SU-DHL-6 (cell line): Measurements from ENCODE around the gene LRRC49.

Source experiments
- H2AFZ ChIP-seq: fragments of 200-600 bp; sonication (generic); 2 replicates; pipeline ENCODE4 v1.6.1; 2014; ENCODE audit warnings: low read depth, mild to moderate bottlenecking, moderate library complexity, mixed read lengths, antibody characterized with exemption, low read length; ENCODE audit not compliant: severe bottlenecking
- H3F3A ChIP-seq: fragments of 200-600 bp; shearing (Covaris generic); 2 replicates; pipeline ENCODE4 v1.6.0; 2016; ENCODE audit warnings: antibody characterized with exemption, mild to moderate bottlenecking; ENCODE audit not compliant: insufficient read depth
- H3K27ac ChIP-seq: fragments of 200-600 bp; sonication (generic); 2 replicates; pipeline ENCODE4 v1.5.1; 2016; ENCODE audit warnings: low read depth, mild to moderate bottlenecking, low read length, moderate library complexity, mixed read lengths
- H3K27me3 ChIP-seq: fragments of 200-600 bp; sonication (generic), shearing (Covaris generic); 2 replicates; pipeline ENCODE4 v1.6.0; 2014; ENCODE audit warnings: mild to moderate bottlenecking, low read length
- H3K36me3 ChIP-seq: fragments of 200-600 bp; sonication (generic); 2 replicates; pipeline ENCODE4 v1.6.1; 2014; ENCODE audit warnings: mild to moderate bottlenecking, low read length, mixed read lengths
- H3K4me2 ChIP-seq: fragments of 300-600, 200-600 bp; shearing (Covaris generic), sonication (generic); 2 replicates; pipeline ENCODE4 v1.6.0; 2014; ENCODE audit warnings: low read length, low read depth, mild to moderate bottlenecking; ENCODE audit not compliant: poor library complexity, severe bottlenecking
- H3K4me3 ChIP-seq: fragments of 200-600 bp; sonication (generic); 2 replicates; pipeline ENCODE4 v1.5.1; 2014; ENCODE audit warnings: antibody characterized with exemption, low read length, mild to moderate bottlenecking, mixed read lengths; ENCODE audit not compliant: insufficient read depth, poor library complexity, severe bottlenecking
- H3K79me2 ChIP-seq: fragments of 200-600 bp; sonication (generic); 2 replicates; pipeline ENCODE4 v1.6.1; 2014; ENCODE audit warnings: mild to moderate bottlenecking, low read length, moderate library complexity; ENCODE audit not compliant: insufficient read depth
- H3K9ac ChIP-seq: fragments of 200-600 bp; sonication (generic); 2 replicates; pipeline ENCODE4 v1.7.0; 2014; ENCODE audit warnings: mild to moderate bottlenecking, low read length
- H3K9me2 ChIP-seq: fragments of 200-600 bp; sonication (generic); replicated peaks from 2 replicates; pipeline ENCODE4 v1.6.1; 2014; ENCODE audit warnings: low read length; ENCODE audit not compliant: insufficient read depth
- H3K9me3 ChIP-seq: fragments of 200-600 bp; sonication (generic); 2 replicates; pipeline ENCODE4 v1.6.1; 2014; ENCODE audit warnings: low read length, mixed read lengths; ENCODE audit not compliant: insufficient read depth
- H4K20me1 ChIP-seq: fragments of 200-600 bp; sonication (generic); 2 replicates; pipeline ENCODE4 v1.6.1; 2014; ENCODE audit warnings: low read depth, mild to moderate bottlenecking, antibody characterized with exemption, low read length, moderate library complexity, mixed read lengths
- CTCF ChIP-seq: fragments of 200-600 bp; sonication (generic); IDR thresholded peaks from one replicate; pipeline ENCODE4 v1.5.1; 2017; ENCODE audit warnings: antibody characterized with exemption, mild to moderate bottlenecking, low read length, moderate library complexity; ENCODE audit not compliant: insufficient read depth, poor library complexity, severe bottlenecking
- EZH2phosphoT487 ChIP-seq: fragments of 200-600 bp; sonication (generic), shearing (Covaris generic); conservative IDR thresholded peaks from 2 replicates; pipeline ENCODE4 v1.6.1; 2018; ENCODE audit warnings: mild to moderate bottlenecking, antibody characterized with exemption, low read length, moderate library complexity, mixed read lengths

Gene LRRC49

GRCh38 chr15:71092056-71092600 is 199.5 kb downstream of the LRRC49 start:
- Histone ChIP-seq H3K27me3 (no peaks in the 10 kb centered on the region), H3K9ac (no peak overlapping the region), H4K20me1 (no peaks in the 10 kb centered on the region), H2AFZ (no peak overlapping the region), H3K9me2 (no peaks in the 10 kb centered on the region), H3K4me2 (no peak overlapping the region), H3K79me2 (no peaks in the 10 kb centered on the region), H3K9me3 (no peaks in the 10 kb centered on the region), H3K27ac (no peak overlapping the region), H3K4me3 (no peak overlapping the region), H3F3A (no peaks in the 10 kb centered on the region), H3K36me3 (no peaks in the 10 kb centered on the region)
- TF ChIP-seq CTCF (no peak), EZH2phosphoT487 (no peak)

- no peak overlapping the region for H3K4me3 ChIP-seq
- no peaks in the 10 kb centered on the region for H3K9me3 ChIP-seq
- H4K20me1 ChIP-seq, result no peaks in the 10 kb centered on the region
- TF ChIP-seq CTCF (no peak), EZH2phosphoT487 (no peak)
- H3K36me3 ChIP-seq, result no peaks in the 10 kb centered on the region
- H3K27me3 ChIP-seq, result no peaks in the 10 kb centered on the region
- no peak overlapping the region for H2AFZ ChIP-seq
- H3K27ac ChIP-seq, result no peak overlapping the region
- no peak overlapping the region for H3K9ac ChIP-seq
- no peaks in the 10 kb centered on the region for H3K79me2 ChIP-seq
- H3K4me2 ChIP-seq, result no peak overlapping the region
- H3F3A ChIP-seq, result no peaks in the 10 kb centered on the region
- no peaks in the 10 kb centered on the region for H3K9me2 ChIP-seq
Measured at GRCh38 chr15:71093054-71094024, 200.7 kb downstream of the LRRC49 start.

GRCh38 chr15:71094137-71094536 is 201.5 kb downstream of the LRRC49 start:
- Histone ChIP-seq H2AFZ (no peak overlapping the region), H3F3A (no peaks in the 10 kb centered on the region), H3K9me2 (no peaks in the 10 kb centered on the region), H3K9me3 (no peaks in the 10 kb centered on the region), H3K36me3 (no peaks in the 10 kb centered on the region), H3K27ac (no peak overlapping the region), H3K4me2 (no peak overlapping the region), H3K27me3 (no peaks in the 10 kb centered on the region), H3K9ac (no peak overlapping the region), H3K4me3 (no peak overlapping the region), H3K79me2 (no peaks in the 10 kb centered on the region), H4K20me1 (no peaks in the 10 kb centered on the region)
- no peak for TF ChIP-seq EZH2phosphoT487
- no peak for TF ChIP-seq CTCF
